Lower leg skin (tissue), 4 donors: ENCODE results near the gene RHEBL1. TPM values are rescaled to one million over a fixed set of nuclear protein-coding genes. Genes with fewer than 3 reads are reported as not detected.

Experiments
- DNase-seq, 2 donors: peaks; one replicate each; pipeline ENCODE4 v3.0.0-alpha.2; 2019; ENCODE audit warnings: low spot score in 2 of 2
- H3K4me3 ChIP-seq: fragments of 200-600 bp; sonication (generic); 2 replicates; pipeline ENCODE4 v1.5.1; 2017; ENCODE audit warnings: mild to moderate bottlenecking, low read depth; ENCODE audit not compliant: poor library complexity, severe bottlenecking
- CTCF ChIP-seq, 3 donors: fragments of 450-650 bp; IDR thresholded peaks; one replicate each; pipeline ENCODE4 v1.5.1; 2016; ENCODE audit warnings: antibody characterized with exemption in 3 of 3, mild to moderate bottlenecking in 3 of 3, moderate library complexity in 2 of 3
- POLR2A ChIP-seq, 2 donors: fragments of 450-650 bp; IDR thresholded peaks; one replicate each; pipeline ENCODE4 v1.6.1; 2016 to 2017; ENCODE audit warnings: antibody characterized with exemption in 2 of 2, mild to moderate bottlenecking in 1 of 2, moderate library complexity in 1 of 2
- WGBS, 2 donors: methylation state at CpG; one replicate each; pipeline ENCODE4 v1.1.5; 2018; 5-methylcytosine and 5-hydroxymethylcytosine counted together
- intact Hi-C: fragments of 100-400 bp; cut with DNase I; formaldehyde crosslinking; loops from one replicate; pipeline ENCODE4 v1.15.0; 2023; ENCODE audit warnings: low total_unique reads
- total RNA-seq, 4 donors: library from RNA; depleted of rRNA; stranded (reverse); fragments of >200 nt; gene quantifications; one replicate each; pipeline ENCODE4 v1.1.0, GENCODE V29; 2016

RHEBL1 gene
- total RNA-seq, 4 donors from 2014 or later: 1.4 to 2.1 (median 1.9) TPM

- TF ChIP-seq POLR2A (IDR thresholded peaks at IDR 0.05) (no peak), CTCF (IDR thresholded peaks at IDR 0.05) (no peak)
- DNase-seq: peak in 1 of 2 donors; percentile 85
- intact Hi-C loops: no loop called here
- WGBS, 2 donors: 58 to 59% methylated on average over 10 of the region's 10 CpGs
- H3K4me3 ChIP-seq: no peak overlapping the region
Observed at GRCh38 chr12:49019443-49020324, 50.1 kb downstream of the RHEBL1 start.

- DNase-seq: no peak
- TF ChIP-seq POLR2A (IDR thresholded peaks at IDR 0.05) (no peak), CTCF (IDR thresholded peaks at IDR 0.05) (no peak)
- intact Hi-C loops: no loop called here
- no peak overlapping the region for H3K4me3 ChIP-seq
- WGBS, 2 donors: 2 to 4% methylated on average over 8 of the region's 8 CpGs
Observed at GRCh38 chr12:49019120-49019430, 50.7 kb downstream of the RHEBL1 start.

GRCh38 chr12:49018261-49019119 lies 51.3 kb downstream of the RHEBL1 start, which contains the start of gene PRKAG1:
PRKAG1 (minus strand) TSS chr12:49018776; CDS start chr12:49018740, 36 bp downstream.
- intact Hi-C loops: no loop called here
- H3K4me3 ChIP-seq: peak within 1 kb of the TSS; percentile 74
- TF ChIP-seq POLR2A (IDR thresholded peaks at IDR 0.05) (peak in 1 of 2 donors; percentile 49), CTCF (IDR thresholded peaks at IDR 0.05) (no peak)
- DNase-seq: peak; percentile 95 to 99
- 0% methylated on average over 54 to 59 of the region's 59 CpGs for WGBS, 2 donors

GRCh38 chr12:49017891-49018260 lies 51.9 kb downstream of the RHEBL1 start:
- H3K4me3 ChIP-seq: peak overlapping the region; percentile 74
- TF ChIP-seq POLR2A (IDR thresholded peaks at IDR 0.05) (no peak), CTCF (IDR thresholded peaks at IDR 0.05) (no peak)
- intact Hi-C loops: no loop called here
- 0% methylated on average over 8 of the region's 8 CpGs for WGBS, 2 donors
- DNase-seq: peak in 1 of 2 donors; percentile 89

GRCh38 chr12:49015196-49015595 lies 54.6 kb downstream of the RHEBL1 start:
- H3K4me3 ChIP-seq: no peak overlapping the region
- no peak for TF ChIP-seq CTCF (IDR thresholded peaks at IDR 0.05)
- TF ChIP-seq POLR2A (IDR thresholded peaks at IDR 0.05): no peak
- intact Hi-C loops: no loop called here
- DNase-seq: no peak
- 77 to 91% methylated on average over 1 of the region's 1 CpG for WGBS, 2 donors

Other genes starting within 250 kb of the RHEBL1 start
- 10 to 100 TPM; 56.5 to 74.3 (median 66.9) TPM for gene DDX23, start 217.8 kb downstream of the RHEBL1 start, total RNA-seq
- gene RND1, start 204.1 kb downstream of the RHEBL1 start, total RNA-seq: 1 to 10 TPM in 1 of 4 donors, under 1 TPM in 1, not detected in 2; 0.49 to 1.2 TPM
- 1 to 10 TPM; 4.3 to 8.7 (median 7.9) TPM for gene FKBP11, start 144.5 kb downstream of the RHEBL1 start, total RNA-seq
- 10 to 100 TPM; 65.1 to 89.3 (median 80.1) TPM for gene ARF3, start 112.5 kb downstream of the RHEBL1 start, total RNA-seq
- 1 to 10 TPM in 3 of 4 donors, under 1 TPM in 1; 0.30 to 7.2 (median 2.0) TPM for gene WNT10B, start 98.2 kb downstream of the RHEBL1 start, total RNA-seq
- gene WNT1, start 91.7 kb downstream of the RHEBL1 start, total RNA-seq: not detected
- under 1 TPM in 3 of 4 donors, not detected in 1; 0.05 to 0.29 (median 0.13) TPM for gene DDN, start 70.6 kb downstream of the RHEBL1 start, total RNA-seq
- 10 to 100 TPM; 30.3 to 57.8 (median 49.2) TPM for gene PRKAG1, start 51.2 kb downstream of the RHEBL1 start, total RNA-seq
- gene KMT2D, start 9.2 kb downstream of the RHEBL1 start, total RNA-seq: 100 to 1,000 TPM in 1 of 4 donors, 10 to 100 TPM in 3; 43.2 to 169 (median 79.6) TPM
- gene DHH, start 24.8 kb upstream of the RHEBL1 start, total RNA-seq: under 1 TPM in 3 of 4 donors, not detected in 1; 0.23 to 0.45 (median 0.29) TPM
- gene LMBR1L, start 40.9 kb upstream of the RHEBL1 start, total RNA-seq: 100 to 1,000 TPM in 1 of 4 donors, 10 to 100 TPM in 3; 39.7 to 129 (median 49.4) TPM
- gene TUBA1B, start 61.4 kb upstream of the RHEBL1 start, total RNA-seq: 100 to 1,000 TPM; 199 to 347 (median 240) TPM
- 100 to 1,000 TPM in 2 of 4 donors, 10 to 100 TPM in 2; 68.0 to 137 (median 108) TPM for gene TUBA1A, start 119.1 kb upstream of the RHEBL1 start, total RNA-seq
- gene TUBA1C, start 195.1 kb upstream of the RHEBL1 start, total RNA-seq: 100 to 1,000 TPM; 211 to 475 (median 280) TPM
- gene PRPH, start 225.2 kb upstream of the RHEBL1 start, total RNA-seq: 1 to 10 TPM in 1 of 4 donors, under 1 TPM in 2, not detected in 1; 0.19 to 1.4 (median 0.61) TPM